Stimulated activated effector memory CD8-positive, alpha-beta T cell treated with anti-CD3 and anti-CD28 coated beads, Interleukin-12 subunit alpha, Interleukin-12 subunit beta, amount 100 ng/mL, for 72 hours (primary cell): ENCODE results near the gene CDON.
"Not testable (repeated sequence)": the region's sequence is repeated elsewhere in the genome, so short reads cannot be mapped to it uniquely, and the experiment has no call there.

Experiments
- ATAC-seq: fragments of 150-1000 bp; cut with Tn5 transposase; 2 replicates; pipeline ENCODE4 v1.10.0; 2021
- DNase-seq, 2 donors: peaks; one replicate each; pipeline ENCODE4 v3.0.0; 2021 to 2022; ENCODE audit warnings: low spot score in 2 of 2
- H3K27ac Mint-ChIP-seq: one replicate; pipeline ENCODE4 v1.8.0; 2022; ENCODE audit warnings: mild to moderate bottlenecking, mixed read lengths
- H3K36me3 Mint-ChIP-seq: one replicate; pipeline ENCODE4 v1.8.0; 2022; ENCODE audit warnings: mild to moderate bottlenecking, mixed read lengths
- H3K4me1 Mint-ChIP-seq: one replicate; pipeline ENCODE4 v1.8.0; 2022; ENCODE audit warnings: mixed read lengths
- H3K4me3 Mint-ChIP-seq: one replicate; pipeline ENCODE4 v1.8.0; 2022; ENCODE audit warnings: mild to moderate bottlenecking, mixed read lengths
- H3K9me3 Mint-ChIP-seq: one replicate; pipeline ENCODE4 v1.8.0; 2022; ENCODE audit warnings: mixed read lengths

CDON gene

DNA sequence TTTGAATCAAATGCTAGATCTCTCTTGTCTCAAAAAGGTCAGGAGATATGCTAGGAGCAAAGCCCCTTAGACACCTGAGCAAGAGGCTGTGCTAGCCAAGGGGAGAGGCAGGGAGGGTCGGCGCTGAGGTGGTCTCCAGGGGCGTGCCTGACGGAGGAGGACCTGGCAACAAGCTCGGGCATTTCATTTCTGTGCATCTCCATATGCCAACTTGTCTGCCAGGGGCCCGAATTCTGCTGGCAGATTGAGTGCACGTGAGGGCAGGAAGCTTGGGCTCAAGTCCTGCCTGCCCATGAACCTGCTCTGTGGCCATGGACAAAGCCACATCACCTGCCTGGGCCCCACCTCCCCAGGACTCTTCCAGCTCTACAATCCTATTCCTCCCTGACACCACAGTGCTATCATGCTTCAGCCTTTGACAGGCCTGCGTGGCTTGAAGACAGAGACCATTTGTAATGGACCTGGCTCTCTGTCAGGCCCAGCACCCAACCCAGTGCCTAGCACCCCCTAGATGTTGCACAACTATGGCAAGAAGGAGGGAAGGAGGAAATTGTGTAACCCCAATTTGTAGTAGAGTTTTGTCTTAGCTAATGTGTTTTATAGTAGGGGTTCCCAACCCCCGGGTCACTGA lies 133.1 kb downstream of the CDON start:
- H3K36me3 Mint-ChIP-seq, result no peaks in the 10 kb centered on the region
- no peak for ATAC-seq
- H3K4me3 Mint-ChIP-seq, result no peak overlapping the region
- H3K27ac Mint-ChIP-seq, result no peak overlapping the region
- H3K9me3 Mint-ChIP-seq, result no peaks in the 10 kb centered on the region
- peaks cover 9% of the 10 kb centered on the region for H3K4me1 Mint-ChIP-seq
- DNase-seq, result no peak

DNA sequence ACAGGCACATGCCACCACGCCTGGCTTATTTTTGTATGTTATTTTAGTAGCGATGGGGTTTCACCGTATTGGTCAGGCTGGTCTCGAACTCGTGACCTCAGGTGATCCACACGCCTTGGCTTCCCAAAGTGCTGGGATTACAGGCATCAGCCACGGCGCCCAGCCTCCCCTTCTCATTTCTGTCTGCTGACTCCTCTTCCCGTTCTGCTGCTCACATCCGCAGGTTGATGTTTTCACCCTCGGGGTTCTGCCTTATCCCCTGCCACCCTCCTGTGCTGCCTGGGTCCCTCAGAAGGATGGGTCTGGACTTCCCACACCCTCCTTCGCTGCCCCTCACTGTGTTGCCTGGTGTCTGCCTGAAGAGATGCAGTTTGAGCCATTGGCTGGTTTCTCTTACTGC lies 136.0 kb downstream of the CDON start:
- H3K27ac Mint-ChIP-seq, result no peak overlapping the region

DNA sequence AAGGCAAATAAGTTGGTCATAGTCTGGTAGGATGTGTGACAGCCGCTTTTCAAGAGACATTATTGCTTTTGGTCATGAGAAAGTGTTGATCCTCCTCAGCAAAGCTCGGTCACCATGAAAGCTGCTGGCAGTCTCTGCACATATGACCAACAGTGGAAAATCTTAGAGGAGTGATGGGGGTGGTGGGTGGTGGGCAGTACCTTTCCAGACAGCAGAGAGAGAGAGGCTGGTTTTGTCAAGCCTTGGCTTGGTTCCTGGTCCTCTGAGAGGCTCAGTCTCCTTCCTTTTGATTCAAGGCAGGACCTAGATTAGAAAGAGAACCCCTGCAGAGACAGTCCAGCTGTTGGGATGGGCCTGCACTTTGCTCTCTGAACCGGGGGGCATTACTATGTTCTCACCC lies 136.9 kb downstream of the CDON start:
- no peak for DNase-seq
- H3K4me3 Mint-ChIP-seq, result no peak overlapping the region
- no peak overlapping the region for H3K27ac Mint-ChIP-seq
- H3K36me3 Mint-ChIP-seq, result no peaks in the 10 kb centered on the region
- H3K4me1 Mint-ChIP-seq, result no peaks in the 10 kb centered on the region
- no peaks in the 10 kb centered on the region for H3K9me3 Mint-ChIP-seq
- ATAC-seq, result peak; percentile 33

More for the DNA sequence above, 136.0 kb downstream of the CDON start:
- no peak for ATAC-seq
- Mint-ChIP-seq H3K36me3 (no peaks in the 10 kb centered on the region), H3K4me3 (no peak overlapping the region), H3K9me3 (no peaks in the 10 kb centered on the region), H3K4me1 (no peaks in the 10 kb centered on the region)
- no peak for DNase-seq

DNA sequence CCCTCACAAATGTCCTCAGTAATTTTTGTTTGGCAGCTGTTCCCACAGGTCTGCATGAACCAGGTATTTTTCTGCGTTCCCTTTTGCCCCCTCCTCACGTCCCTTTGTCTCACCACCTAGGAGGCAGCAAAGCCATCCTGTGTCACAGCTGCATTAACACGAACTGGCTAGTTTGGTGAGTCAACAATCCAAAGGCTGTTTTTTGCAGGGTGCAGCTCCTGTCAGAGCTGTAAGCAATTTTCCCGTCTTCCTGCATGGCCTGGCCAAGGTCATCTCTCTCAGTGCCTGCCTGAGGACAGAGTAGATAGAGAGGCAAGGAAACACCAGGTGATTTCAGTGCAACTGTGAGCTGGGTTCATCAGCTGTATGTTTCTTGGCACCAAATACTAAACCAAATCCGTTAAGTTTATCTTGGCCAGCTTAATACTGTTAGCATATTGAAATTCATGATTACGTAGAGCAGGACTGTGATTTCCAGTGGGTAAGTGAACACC lies 137.4 kb downstream of the CDON start:
- H3K4me1 Mint-ChIP-seq, result no peaks in the 10 kb centered on the region
- no peaks in the 10 kb centered on the region for H3K9me3 Mint-ChIP-seq
- DNase-seq (no peak), ATAC-seq (no peak)
- H3K27ac Mint-ChIP-seq, result no peak overlapping the region
- H3K36me3 Mint-ChIP-seq, result no peaks in the 10 kb centered on the region
- no peak overlapping the region for H3K4me3 Mint-ChIP-seq

DNA sequence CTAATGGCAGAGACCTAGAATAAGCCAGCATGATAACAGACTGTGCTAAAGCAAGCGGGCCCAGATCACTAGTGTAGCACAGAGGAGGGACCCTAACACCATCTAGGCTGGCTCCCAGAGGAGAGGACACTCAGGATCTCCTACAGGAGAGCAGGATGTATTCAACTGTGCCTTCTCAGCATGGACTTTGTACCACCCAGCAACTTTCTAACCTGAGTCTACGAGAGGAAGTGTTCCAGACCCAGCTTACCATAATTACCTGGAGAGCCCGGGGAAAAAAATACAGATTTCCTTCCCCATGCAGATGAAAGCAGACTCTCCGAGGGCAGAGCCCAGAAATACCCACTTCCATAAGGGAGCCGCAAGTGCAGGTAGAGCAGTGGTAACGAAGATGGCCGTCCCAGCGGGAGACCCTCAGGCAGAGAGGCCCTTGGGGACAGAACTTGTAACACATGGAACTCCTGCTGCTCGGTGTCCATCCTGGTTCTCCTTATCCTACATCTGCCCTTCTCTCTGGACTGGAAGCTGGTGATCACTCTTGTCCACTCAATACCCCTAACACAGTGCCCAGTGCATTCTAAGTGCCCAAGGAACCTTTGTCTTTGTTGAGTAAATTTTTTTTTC lies 138.2 kb downstream of the CDON start:
- ATAC-seq, result no peak
- H3K4me1 Mint-ChIP-seq, result no peaks in the 10 kb centered on the region
- H3K4me3 Mint-ChIP-seq, result no peak overlapping the region
- H3K36me3 Mint-ChIP-seq, result no peaks in the 10 kb centered on the region
- no peak for DNase-seq
- no peaks in the 10 kb centered on the region for H3K9me3 Mint-ChIP-seq
- no peak overlapping the region for H3K27ac Mint-ChIP-seq

DNA sequence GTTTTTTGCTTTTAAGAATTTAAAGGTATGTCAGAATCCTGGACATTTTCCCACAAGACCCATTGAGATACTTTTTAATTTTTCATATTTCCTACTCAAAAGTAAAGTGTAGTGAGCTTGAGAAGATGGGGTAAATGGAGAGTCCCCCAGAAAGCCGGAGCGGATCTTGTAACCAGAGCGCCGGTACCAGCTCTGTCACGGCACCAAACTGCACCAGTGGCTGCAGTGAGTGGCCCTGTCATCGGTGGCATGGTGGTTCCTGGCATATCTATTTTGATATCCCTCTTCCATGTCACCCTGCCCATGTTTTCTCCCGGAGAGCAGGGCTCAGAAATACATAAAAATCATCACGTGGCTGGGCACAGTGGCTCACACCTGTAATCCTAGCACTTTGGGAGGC lies 139.0 kb downstream of the CDON start:
- Mint-ChIP-seq H3K4me1 (no peaks in the 10 kb centered on the region), H3K36me3 (no peaks in the 10 kb centered on the region), H3K4me3 (no peak overlapping the region), H3K9me3 (no peaks in the 10 kb centered on the region), H3K27ac (no peak overlapping the region)
- DNase-seq (no peak), ATAC-seq (no peak)

DNA sequence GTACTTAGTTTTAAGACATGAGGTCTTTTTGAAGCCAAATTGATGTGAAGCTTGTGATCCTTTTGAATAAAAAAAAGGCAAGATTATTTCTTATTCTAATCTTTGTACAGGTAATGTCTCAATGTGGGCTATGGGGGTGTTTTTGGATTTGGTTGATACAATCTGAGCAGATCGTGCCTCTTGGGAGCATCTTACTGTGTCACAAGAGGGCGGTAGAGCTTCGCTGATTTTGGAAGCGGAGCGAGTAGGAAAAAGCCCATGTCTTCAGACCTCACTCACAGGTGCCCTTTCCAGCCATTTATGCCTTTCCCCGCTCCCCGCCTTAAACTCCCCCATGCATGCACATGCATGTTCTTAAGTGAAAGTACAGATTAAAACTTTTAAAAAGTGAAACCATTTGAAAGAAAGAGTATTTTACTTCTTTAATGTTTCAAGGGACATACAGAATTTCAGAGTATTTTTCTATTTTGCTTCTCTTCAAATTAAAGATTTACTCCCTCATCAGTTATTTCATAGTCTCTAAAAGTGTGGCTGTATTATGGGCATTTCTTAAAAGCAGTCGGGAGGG lies 139.6 kb downstream of the CDON start:
- H3K27ac Mint-ChIP-seq, result no peak overlapping the region
- H3K4me3 Mint-ChIP-seq, result no peak overlapping the region
- H3K9me3 Mint-ChIP-seq, result no peaks in the 10 kb centered on the region
- no peaks in the 10 kb centered on the region for H3K4me1 Mint-ChIP-seq
- no peaks in the 10 kb centered on the region for H3K36me3 Mint-ChIP-seq
- peak; percentile 27 to 61 for DNase-seq
- ATAC-seq, result peak; percentile 72

DNA sequence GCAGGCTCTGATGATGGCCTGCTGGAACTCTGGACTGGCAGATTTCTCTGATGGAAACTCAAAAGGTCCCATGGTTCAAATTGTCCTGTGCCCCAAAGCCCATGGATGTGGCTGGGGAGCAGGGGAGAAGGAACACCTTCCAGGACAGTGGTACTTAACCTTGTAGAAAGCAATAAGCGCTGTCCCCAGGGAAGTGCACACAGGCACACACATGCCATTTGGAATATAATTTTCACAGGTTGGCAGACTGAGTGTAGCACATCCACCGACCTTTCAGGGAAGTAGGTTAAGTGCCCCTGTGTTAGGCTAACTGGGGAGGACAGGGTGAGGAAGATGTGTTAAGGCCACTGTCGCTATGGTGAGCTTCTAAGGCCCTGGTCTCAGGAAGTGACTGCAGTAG lies 140.5 kb downstream of the CDON start:
- no peaks in the 10 kb centered on the region for H3K36me3 Mint-ChIP-seq
- no peaks in the 10 kb centered on the region for H3K4me1 Mint-ChIP-seq

DNA sequence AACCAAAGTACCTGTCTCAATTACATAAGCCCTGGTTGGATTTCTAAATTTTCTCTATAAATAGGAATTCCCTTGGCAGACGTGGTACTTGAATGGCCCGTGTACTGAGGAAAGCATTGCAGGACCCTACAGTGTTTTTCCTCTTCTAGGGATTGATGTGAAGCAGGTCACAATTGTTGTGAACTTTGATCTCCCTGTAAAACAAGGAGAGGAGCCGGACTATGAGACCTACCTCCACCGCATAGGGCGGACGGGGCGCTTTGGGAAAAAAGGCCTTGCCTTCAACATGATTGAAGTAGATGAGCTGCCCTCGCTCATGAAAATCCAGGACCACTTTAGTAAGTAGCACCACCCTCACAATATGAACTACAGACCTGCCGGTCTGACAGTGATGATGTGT lies 141.6 kb downstream of the CDON start:
- Mint-ChIP-seq H3K4me1 (no peaks in the 10 kb centered on the region), H3K9me3 (no peaks in the 10 kb centered on the region), H3K4me3 (no peak overlapping the region), H3K27ac (no peak overlapping the region), H3K36me3 (no peaks in the 10 kb centered on the region)
- ATAC-seq, result no peak
- DNase-seq, result no peak

More for the DNA sequence above, 140.5 kb downstream of the CDON start:
- no peak overlapping the region for H3K4me3 Mint-ChIP-seq
- H3K9me3 Mint-ChIP-seq, result no peaks in the 10 kb centered on the region
- DNase-seq, result no peak
- ATAC-seq, result no peak
- no peak overlapping the region for H3K27ac Mint-ChIP-seq

DNA sequence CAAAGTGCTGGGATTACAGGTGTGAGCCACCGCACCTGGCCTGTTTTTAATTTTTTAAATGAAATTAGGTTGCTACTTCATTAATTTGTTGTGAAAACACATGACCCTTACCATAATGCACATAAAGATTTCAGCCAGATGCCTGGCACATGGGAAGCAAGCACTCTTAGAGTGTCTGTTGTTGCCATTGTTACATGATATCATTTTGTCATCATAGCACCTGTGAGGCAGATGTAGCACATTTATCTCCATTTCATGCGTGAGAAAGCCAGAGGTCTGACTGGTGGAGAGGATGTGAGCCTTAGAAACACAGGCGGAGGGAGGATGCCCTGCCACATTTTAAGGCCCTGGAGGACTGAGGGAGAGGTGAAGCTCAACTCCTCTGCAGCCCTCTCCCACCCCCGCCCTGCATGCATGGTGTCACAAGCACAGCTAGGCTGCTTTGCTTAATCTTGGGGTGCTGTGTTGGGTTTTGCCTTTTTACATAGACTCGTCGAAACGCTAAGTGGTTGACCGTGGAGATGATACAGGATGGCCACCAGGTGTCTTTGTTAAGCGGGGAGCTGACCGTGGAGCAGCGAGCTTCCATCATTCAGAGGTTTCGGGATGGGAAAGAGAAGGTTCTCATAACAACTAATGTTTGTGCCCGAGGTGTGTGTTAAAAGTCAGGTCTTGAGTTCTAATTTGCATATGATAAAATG lies 144.4 kb downstream of the CDON start:
- Mint-ChIP-seq H3K4me3 (no peak overlapping the region), H3K36me3 (no peaks in the 10 kb centered on the region), H3K9me3 (no peaks in the 10 kb centered on the region), H3K4me1 (no peaks in the 10 kb centered on the region), H3K27ac (no peak overlapping the region)
- DNase-seq (no peak), ATAC-seq (no peak)

DNA sequence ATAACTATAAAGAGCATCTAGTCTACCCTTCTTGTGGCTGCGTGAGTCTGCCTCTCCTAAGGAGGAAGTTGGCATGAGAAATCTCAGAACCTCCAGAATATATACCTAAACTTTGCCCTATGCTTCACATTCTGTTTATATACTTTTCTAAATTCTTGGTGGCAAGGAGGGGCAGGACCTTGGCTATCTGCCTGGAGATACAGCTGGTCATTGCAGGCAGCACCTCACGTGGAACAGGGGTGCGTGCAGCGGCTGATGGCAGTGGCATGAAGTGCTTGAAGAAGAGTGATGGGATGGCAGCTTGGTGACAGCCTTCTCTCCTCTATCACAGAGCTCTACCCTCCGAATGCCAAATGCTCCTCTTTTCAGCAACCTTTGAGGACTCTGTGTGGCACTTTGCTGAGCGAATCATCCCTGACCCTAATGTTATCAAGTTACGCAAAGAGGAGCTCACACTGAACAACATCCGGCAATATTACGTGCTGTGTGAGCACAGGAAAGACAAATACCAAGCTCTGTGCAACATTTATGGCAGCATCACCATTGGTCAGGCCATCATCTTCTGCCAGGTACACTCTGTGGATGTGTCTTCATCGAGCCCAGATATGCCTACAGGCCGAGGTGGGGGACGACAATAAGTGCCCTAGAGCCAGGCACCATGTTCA lies 145.9 kb downstream of the CDON start:
- H3K9me3 Mint-ChIP-seq, result no peaks in the 10 kb centered on the region
- no peaks in the 10 kb centered on the region for H3K4me1 Mint-ChIP-seq
- ATAC-seq (no peak), DNase-seq (no peak)
- no peak overlapping the region for H3K4me3 Mint-ChIP-seq
- H3K27ac Mint-ChIP-seq, result no peak overlapping the region
- H3K36me3 Mint-ChIP-seq, result no peaks in the 10 kb centered on the region

DNA sequence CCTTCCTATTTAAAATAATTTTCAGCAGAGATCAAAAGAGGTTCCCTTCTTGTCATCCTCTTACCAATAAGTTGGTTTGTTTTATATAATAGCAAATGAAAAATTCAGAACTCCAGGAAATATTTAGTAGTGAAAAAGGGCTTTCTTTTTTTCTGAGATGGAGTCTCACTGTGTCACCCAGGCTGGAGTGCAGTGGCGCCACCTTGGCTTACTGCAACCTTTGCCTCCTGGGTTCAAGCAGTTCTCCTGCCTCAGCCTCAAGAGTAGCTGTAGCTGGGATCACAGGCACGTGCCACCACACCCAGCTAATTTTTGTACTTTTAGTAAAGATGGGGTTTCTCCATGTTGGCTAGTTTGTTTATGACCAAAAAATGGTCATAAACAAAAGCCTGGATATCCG lies 148.1 kb downstream of the CDON start:
- H3K4me1 Mint-ChIP-seq, DNase-seq: not testable (repeated sequence)

DNA sequence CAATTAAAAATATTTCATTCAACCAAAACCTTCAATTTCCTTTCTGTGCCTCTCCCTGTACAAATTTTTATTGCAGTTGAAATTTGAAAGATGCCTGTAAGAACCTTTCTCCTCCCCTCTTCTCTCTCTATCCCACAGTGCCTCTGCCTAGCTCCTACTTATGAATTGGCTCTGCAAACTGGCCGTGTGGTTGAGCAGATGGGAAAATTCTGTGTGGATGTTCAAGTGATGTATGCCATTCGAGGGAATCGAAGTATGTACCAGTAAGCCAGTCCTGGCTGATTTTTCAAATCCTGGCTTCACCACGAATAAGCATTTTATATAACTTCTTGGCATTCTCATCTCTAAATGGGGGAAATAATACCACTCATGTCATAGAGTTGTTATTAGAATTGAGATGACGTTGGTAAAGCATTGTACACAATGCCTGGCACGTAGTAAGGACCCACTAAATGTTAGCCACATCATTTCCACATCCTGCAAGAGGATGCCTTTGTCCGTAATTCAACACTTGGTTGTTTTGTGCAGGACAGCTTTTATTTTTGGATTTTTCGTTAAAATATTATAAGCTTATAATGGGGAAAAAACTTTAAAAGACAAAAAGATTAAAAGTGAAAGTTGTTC lies 152.3 kb downstream of the CDON start:
- Mint-ChIP-seq H3K27ac (no peak overlapping the region), H3K9me3 (no peaks in the 10 kb centered on the region), H3K4me3 (no peak overlapping the region), H3K36me3 (no peaks in the 10 kb centered on the region), H3K4me1 (no peaks in the 10 kb centered on the region)
- no peak for ATAC-seq
- DNase-seq, result no peak

More for the DNA sequence above, 148.1 kb downstream of the CDON start:
- H3K4me3 Mint-ChIP-seq, H3K9me3 Mint-ChIP-seq, H3K27ac Mint-ChIP-seq, ATAC-seq, H3K36me3 Mint-ChIP-seq: not testable (repeated sequence)
